GM21390 (cell line): ENCODE results near the gene CASP7.

ENCODE experiments used
- ATAC-seq: cut with Tn5 transposase; IDR thresholded peaks from one replicate; pipeline ENCODE4 v1.9.1; 2021; ENCODE audit not compliant: unreplicated experiment

CASP7 gene

DNA sequence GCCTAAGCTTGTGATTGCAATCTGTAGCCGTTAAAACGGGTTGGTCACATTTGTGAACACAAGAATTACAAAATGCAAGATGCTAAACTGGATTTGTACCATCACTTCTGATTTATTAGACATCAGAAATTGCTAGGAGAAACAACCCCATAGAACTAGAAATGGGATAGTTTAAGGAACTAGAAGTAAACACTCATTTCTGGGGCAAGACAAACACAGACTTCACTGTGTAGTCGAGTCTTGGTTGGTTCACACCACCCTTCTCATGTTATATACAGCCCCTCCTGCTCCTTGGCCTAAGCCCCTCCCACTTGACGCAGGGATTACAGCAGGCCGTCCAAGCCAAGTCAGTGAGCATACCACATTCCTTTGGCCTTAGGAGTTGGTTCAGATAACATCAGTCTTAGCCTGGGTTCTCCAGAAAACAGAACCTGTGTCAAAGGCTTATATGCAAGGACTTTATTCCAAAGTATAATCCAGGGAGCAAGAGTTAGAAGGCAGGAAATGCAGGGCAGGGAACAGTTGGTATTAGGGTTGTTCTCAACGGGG is 13.8 kb upstream of the CASP7 start:
- ATAC-seq: no peak

DNA sequence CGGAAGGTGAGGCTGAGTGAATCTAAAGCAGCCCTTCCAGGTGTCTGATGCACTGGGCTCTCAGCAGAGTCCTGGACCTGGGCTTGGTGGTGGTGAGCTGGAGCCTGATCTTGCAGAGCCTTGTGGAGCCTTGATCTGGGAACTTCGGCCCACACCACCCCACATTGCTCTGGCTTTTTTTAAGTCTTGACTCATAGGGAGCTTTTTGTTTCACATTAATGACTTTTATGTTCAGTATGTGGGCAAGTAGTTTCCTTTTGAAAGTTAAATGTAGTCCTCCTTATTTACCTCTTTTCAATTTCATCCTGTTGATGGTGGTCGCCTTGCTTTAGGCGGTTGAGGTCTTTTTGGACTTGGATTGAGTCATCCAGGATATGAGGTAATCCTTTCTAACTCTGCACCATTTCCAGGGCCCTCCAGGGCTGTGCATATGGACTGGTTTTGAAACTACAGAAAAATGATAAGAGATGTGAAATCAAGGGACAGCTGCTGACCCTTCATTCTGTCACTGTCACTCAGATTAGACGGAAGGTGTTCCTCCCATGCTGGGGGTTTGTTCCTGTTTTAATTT is 12.9 kb upstream of the CASP7 start:
- peak; percentile 76 for ATAC-seq

DNA sequence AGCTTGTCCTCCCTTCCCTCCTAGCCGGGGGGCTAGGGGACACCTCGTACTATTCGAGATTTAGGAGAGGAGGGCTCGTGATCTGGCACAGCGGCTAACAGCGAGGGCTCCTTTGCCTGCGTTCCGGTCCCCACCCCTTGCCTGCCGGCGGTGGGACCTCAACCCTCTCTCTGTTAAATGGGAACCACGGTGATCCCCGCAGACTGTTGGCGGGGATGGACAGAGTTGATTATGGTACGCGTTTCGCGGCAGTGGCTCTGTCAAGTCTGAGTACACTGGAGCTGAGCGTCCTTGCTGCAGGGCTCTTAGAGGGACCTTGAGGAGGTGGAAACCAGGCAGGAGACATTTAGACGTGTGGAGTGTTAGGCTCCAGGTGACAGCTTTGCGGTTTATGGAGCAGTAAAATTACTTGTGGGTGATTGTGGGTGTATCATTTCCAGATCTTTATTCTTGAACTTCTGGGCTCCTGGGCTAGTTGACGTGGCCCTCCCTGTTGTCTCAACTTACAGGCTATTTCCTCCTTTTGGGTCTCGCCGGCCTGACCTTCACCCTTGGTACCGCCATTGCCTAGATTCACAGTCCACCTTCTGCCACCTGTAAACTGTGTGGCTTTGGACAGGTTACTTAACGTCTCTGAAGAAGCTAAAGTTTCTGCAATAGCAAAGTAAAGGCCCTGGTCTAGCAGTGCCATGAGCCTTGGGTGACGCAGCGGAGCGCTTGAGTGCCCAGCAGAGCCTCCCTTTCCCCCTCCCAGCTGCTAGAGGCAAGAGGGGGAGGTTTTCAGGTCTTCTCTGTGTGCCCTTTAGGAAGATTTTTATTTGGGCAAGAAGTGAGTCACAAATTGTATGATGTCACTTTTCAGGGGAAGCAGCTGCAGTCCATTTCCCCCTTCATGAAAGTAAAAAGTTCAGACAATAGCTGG is 739 bp downstream of the CASP7 start:
- ATAC-seq: peak; percentile 7

DNA sequence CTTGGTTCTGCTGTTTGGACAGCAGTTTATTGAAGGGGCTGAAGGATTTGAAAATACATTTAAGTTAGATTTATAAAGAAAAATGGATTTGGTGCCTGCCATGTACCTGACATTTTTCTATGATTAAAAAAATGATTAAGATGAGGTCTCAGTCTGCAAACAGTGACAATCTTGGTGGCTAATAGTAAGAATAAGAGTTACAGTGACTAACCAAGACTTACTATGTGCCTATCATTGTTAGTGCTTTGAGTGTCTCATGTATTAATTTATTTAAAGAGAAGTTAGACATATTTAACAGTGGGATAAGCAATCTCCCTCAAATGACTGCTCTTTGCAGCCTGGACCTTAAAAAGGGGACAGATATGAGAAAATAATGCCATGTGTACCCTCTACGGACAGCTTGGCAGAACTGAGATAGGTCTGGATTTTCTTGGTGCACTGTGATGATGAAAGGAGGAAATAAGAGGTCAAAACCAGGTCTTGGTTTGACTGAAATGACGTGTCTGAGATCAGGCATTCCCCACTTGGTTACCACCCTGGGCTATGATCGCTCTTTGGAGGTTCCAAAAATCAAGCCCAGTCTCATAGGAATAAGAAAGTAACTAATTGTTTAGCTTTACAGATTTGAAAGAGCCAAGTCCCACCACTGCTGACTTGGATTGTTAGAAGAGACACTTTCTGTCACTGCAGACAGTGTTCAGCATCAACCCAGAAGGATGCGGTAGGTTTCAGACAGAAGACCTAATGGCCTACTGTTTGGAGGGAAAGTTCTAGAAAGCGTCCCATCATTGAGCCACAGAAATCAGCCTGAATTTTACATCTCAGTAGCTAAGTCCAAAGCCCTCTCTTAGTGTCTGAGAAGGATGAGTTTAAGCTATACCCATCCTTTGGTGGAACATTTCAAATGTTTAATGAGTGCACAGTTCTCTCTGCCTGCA is 2.1 kb downstream of the CASP7 start:
- ATAC-seq: peak; percentile 56

DNA sequence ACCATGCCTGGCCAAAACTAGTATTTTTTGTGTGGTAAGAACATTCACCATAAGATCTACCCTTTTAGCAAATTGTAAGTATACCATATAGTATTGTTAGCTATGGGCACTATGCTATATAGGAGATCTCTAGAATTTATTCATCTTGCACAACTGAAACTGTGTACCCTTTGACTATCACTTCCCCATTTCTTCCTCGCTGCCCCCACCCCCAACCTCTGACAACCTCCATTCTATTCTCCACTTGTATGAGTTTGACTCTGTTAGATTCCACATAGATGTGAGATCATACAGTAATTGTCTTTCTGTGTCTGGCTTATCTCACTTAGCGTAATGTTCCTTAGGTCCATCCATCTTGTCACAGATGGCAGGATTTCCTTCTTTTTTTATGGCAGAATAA is 3.6 kb downstream of the CASP7 start:
- no peak for ATAC-seq

DNA sequence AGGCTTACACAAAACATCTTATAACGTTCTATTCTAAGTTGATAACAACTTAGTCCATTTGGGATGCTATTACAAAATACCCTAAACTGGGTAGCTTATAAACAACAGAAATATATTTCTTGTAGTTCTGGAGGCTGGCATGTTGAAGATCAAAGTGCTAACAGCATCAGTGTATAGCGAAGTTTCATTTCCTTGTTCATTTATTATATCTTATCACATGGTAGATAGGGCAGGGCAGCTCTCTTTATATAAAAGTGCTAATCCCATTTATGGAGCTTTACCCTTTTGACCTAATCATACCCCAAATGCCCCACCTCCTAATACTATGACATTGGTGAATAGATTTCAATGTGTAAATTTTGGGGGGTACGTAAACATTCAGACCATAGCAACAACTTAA is 6.3 kb downstream of the CASP7 start:
- no peak for ATAC-seq

DNA sequence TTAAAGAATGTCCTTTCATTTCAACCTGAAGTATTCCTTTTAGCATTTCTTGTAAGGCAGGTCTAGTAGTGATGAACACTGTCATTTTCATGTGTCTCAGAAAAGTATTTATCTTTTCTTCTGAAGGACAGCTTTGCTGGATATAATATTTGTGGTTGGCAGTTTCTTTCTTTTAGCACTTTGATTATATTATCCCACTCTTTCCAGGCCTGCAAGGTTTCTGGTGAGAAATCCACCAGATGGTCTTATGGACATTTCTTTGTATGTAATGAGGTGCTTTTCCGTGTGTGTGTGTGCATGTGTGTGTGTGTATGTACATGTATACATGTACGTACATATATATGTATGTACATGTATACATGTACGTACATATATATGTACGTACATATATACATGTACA is 7.3 kb downstream of the CASP7 start:
- ATAC-seq: no peak

DNA sequence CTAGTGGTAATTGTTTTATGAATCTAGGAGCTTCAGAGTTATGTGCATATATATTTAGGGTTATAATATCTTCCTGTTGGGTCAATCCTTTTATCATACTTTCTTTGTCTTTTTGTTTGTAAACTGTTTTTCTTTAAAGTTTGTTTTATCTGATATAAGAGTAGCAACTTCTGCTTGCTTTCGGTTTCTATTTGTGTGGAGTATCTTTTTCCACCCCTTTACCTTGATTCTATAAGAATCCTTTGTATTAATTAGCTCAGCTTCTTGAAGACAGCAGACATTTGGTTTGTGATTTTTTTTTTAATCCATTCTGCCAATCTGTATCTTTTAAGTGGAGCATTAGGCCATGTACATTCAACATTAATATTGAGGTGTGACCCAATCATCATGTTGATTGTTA is 9.3 kb downstream of the CASP7 start:
- no peak for ATAC-seq

DNA sequence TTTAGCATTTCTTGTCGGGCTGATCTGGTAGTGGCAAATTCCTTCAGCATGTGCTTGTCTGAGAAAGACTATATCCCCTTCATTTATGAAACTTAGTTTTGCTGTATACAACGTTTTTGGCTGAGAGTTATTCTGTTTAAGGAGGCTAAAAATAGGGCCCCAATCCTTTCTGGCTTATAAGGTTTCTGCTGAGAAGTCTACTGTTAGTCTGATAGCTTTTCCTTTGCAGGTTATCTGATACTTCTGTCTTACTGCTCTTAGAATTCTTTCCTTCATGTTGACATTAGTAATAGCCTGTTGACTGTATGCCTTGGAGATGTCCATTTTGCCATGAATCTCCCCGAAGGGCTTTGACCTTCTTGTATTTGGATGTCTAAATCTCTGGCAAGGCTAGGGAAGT is 9.9 kb downstream of the CASP7 start:
- no peak for ATAC-seq

DNA sequence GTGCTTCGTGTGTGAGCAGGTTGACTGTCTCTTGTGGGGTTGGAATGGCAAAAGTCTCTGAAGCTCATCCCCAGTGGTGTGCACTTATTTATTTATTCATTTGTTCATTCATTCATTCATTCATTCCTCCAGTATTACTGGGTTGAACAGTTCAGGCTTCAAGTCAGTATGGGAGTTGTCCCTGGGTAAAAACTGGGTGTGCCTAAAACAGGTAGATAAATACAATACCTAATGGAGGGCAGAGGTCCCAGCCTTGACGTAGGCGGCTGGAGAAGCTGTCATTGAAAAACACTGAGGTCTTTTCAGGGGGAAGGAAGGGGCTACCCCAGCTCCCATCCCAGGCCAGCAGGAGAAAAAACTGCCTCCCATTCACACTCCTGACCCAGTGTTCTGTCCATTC is 11.0 kb downstream of the CASP7 start:
- ATAC-seq: no peak

DNA sequence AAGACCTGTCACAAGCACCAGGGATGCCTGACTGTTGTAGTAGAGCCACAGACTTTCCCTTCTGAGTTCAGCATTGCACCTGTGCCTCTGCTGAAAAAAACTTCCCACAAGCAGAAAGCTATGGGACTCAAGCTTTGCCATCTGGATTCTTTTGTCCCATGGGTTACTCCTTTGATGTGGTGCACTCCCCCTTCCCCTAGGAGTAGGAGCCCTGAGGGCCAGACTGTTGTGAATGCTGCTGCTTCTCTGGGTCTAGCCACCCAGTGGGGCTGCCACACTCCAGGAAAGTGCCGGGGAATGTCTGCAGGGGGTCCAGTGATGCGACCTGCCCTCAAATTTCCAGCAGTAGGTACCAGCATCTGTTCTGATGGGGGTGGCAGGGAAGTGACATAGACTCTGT is 11.7 kb downstream of the CASP7 start:
- no peak for ATAC-seq

DNA sequence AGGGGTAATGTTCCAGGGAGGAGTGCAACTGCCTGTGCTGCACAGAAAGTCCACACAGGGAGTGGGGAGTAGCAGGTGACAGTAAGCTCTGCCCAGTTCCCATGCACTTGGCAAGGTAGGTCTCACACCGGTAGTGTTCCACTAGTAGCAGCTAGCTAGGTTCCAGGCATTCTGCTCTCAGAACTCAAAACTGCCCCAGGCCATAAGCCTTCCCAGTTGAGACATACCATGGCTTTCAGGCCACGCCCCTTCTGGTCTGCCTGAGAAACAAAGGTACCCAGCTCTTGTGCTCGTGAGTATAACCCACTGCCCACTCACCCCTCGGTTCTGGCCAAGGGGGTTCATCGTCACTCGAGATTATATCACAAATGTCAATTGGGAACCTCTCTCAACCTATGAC is 12.6 kb downstream of the CASP7 start:
- ATAC-seq: no peak

DNA sequence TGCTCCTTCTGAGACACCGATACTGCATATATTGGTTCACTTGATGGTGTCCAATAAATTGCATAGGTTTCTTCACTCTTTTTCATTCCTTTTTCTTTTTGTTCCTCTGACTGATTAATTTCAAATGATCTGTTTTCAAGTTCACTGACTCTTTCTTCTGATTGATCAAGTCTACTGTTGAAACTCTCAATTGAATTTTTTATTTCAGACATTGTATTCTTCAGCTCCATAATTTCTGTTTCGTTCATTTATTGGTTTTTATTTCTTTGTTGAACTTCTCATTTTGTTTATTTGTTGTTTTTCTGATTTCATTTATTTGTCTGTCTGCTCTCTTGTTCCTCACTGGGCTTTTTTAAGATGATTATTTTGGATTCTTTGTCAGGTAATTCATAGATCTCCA is 13.6 kb downstream of the CASP7 start:
- no peak for ATAC-seq

DNA sequence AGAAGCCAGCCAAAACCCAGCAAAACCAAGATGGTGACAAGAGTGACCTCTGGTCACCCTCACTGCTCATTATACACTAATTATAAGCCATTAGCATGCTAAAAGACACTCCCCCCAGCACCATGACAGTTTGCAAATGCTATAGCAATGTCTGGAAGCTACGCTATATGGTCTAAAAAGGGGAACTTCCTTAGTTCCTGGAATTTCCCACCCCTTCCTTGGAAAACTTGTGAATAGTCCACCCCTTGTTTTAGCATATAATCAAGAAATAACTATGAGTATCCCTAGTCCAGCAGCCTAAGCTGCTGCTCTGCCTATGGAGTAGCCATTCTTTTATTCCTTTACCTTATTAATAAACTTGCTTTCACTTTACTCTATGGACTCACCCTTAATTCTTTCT is 16.0 kb downstream of the CASP7 start:
- ATAC-seq: no peak

DNA sequence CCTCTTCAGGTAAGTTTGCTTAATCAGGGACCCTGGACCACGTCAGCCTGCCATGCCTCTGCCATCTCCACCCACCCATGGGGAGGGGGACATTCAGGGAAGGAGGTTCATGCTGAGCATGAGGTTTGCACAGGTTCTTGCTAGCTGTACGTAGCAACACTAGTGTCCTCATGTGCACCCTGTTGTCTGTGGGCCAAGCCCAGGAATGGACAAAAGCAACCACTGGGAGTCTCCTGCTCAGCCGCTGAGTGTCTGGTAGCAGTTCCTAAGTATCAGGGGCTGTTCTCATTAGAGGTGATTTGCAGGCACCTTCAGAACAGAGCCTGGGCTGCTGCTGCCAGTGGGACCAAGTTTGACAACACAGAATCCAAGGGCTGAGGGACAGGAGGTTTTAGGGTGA is 17.9 kb downstream of the CASP7 start:
- ATAC-seq: no peak

DNA sequence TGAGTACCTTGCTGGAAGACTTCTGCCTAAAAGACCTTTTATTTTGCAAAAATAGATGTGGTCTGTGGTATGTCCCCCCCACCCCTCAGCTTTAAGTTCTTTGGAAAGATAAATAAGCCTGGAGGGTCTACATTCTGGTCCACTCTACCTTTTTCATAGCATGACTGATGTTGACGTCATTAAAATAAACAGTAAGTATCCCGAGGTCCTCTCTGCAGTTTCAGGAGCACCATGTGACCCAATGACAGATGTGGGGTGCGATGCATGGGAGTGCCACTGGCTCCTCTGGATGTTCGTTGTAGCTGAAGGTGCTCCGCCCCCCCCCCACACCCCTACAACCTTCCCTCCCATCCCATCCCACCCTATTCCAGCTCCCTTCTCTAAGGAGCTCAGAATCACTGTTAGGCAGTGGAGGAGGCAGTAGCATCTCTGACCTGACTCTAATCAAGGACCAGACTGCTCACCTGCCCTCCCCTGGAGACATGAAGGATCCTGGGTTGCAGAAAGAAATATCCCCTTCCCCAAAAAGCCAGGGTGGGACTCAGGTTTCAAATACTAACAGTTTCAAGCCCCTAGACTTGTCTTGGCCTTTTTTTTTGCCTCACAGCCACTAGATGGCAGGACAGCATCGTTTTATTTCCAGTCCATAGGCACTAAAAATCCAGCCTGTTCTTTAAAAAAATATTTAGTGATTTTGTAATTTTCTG is 25.1 kb downstream of the CASP7 start:
- ATAC-seq: no peak

DNA sequence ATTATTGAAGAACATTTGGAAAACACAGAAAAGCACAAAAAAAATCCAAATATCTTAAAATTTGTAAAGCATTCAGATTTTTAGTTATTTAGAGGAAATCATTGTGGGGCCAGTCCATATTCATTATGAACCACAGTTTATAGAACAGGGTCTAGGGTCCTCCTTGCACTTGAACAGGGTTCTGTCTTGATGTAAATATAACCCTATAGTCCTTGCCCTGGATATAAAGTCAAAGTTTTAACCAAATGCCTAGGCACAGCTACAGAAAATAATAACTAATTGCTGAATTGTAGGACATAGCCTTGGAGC is 25.6 kb downstream of the CASP7 start:
- no peak for ATAC-seq

DNA sequence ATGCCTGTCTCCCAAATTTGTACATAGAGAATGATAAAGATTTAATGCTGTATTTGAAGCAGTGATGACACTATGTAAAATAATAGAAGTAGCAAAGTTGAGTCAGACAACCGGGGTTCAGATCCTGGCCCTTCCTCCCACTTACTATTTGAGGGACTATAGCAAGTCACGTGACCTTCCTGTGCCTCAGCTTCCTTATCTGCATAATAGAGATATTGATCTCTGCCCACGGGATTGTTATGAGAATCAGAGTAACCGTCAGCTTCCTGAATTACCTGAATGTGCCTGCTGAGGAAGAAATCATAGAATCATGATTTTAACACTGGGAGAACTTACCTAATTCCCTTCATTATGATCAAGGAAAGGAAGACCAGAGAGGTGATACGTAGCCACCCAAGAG is 26.9 kb downstream of the CASP7 start:
- no peak for ATAC-seq

DNA sequence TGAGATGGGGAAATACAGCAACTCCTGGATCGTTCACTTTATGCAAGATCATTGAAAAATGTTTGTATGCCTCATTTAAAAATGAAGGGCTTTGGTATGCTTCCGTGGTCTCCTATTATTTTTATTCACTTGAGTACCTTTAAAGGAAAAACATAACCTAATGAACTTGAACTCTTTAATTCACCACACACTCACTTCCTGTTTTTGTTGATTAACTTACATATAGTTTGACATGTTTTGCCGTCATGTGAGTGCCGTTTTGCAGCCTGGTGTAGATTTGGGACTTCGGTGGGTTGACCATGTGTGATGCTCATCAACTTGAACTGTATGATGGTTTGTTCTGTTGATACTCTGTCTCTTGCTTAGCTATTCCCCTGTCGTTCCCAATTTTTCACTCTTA is 28.9 kb downstream of the CASP7 start:
- no peak for ATAC-seq

DNA sequence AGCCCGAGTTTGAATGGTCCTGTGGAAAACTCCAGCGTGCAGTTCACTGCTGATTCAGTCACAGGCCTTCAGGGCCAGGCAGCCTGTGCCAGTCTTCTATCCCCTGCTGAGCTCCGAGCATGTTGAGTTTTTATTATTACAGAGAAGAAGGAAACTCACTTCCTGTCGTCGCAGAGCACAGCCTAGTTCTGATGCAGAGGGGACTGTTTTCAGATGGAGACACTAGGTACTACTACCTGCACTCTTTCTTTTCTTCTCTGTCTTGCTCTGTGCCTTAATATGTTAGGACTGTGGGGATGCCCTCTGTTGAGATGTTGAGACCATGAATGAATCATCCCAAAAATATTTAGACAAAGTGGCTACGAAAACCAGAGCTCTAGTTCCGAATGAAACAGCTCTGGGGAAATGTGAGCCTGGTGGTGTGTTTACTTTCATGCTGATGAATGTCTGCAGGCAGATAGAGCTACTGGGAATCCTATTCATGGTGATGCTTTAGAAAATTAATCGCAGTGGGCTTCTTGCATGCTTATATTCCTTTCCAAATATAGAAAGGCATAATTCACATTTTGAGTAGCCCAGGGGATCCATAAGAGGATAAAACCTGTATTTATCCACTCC is 29.6 kb downstream of the CASP7 start:
- ATAC-seq: no peak

DNA sequence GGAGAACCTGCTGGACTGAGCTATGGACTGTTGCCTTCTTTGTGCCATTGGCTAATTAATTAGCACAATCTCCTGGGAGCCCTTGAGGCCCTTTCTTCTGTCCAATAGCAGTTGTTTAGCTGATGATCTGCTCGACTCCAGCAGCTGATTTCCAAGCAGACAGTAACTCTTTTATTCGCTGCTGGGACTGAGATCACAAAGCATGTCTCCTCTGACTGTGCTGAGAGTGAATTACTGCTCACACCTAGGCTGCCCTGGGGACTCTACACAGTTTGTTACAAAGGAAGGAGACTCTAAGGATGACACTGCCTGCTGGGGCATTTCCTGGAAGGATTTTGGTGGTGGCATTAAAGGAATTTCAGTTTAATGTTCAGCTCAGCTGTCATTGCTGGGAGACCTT is 31.4 kb downstream of the CASP7 start:
- ATAC-seq: no peak
